ENCODE results near the gene IL4.

The IL4 gene

GRCh38 chr5:132704875-132705274, 31.1 kb downstream of the IL4 start:
- no peak for DNase-seq

- DNase-seq, result peak; percentile 8
Observed at GRCh38 chr5:132708645-132709044, 34.9 kb downstream of the IL4 start.

GRCh38 chr5:132714456-132715307, 40.9 kb downstream of the IL4 start:
- DNase-seq, result peak; percentile 58

GRCh38 chr5:132718544-132719312, 44.9 kb downstream of the IL4 start:
- no peak for DNase-seq

- no peak for DNase-seq
Observed at GRCh38 chr5:132725745-132726144, 52.0 kb downstream of the IL4 start.

- no peak for DNase-seq
Observed at GRCh38 chr5:132729896-132730295, 56.1 kb downstream of the IL4 start.
